SK-N-SH (cell line): ENCODE data around the gene C4orf50. TPM values are rescaled to one million over a fixed set of nuclear protein-coding genes. Genes with fewer than 3 reads are reported as not detected.

ENCODE experiments used
- CTCF ChIA-PET: fragments of 300-600, 350-600 bp; formaldehyde crosslinking; extraction: SDS; loops from one replicate; lab custom pipeline; 2021; lab: Yijun Ruan, JAX
- POLR2A ChIA-PET: fragments of 350-600 bp; sonication (Branson Sonifier 250); formaldehyde crosslinking; extraction: SDS; loops from one replicate; lab custom pipeline; 2020; ENCODE audit warnings: antibody characterized with exemption, inconsistent platforms; lab: Yijun Ruan, JAX
- DNase-seq: peaks from one replicate; pipeline ENCODE4 v3.0.0; 2012
- H2AFZ ChIP-seq: fragments of 200-600 bp; sonication (generic); 2 replicates; pipeline ENCODE4 v1.8.1; 2016; ENCODE audit warnings: antibody characterized with exemption, mild to moderate bottlenecking, low read depth
- H3F3A ChIP-seq: fragments of 200-600 bp; sonication (generic); replicated peaks from 2 replicates; pipeline ENCODE3; 2016; ENCODE audit warnings: antibody characterized with exemption, mild to moderate bottlenecking; ENCODE audit not compliant: insufficient read depth
- H3K27ac ChIP-seq, 2 experiments: fragments of 200-500 bp in 1 of 2; fragments of 200-600 bp in 1 of 2; sonication (Bioruptor generic) in 1 of 2; sonication (generic), shearing (Covaris generic) in 1 of 2; 2 replicates each; pipeline versions ENCODE4 v1.5.1 to v1.6.1; 2014 to 2016; ENCODE audit warnings: low read depth in 2 of 2, inconsistent platforms in 1 of 2, low read length in 1 of 2, mild to moderate bottlenecking in 1 of 2, mixed read lengths in 1 of 2
- H3K27me3 ChIP-seq: fragments of 200-600 bp; sonication (generic), shearing (Covaris generic); 2 replicates; pipeline ENCODE4 v1.6.1; 2016; ENCODE audit warnings: mixed run types; ENCODE audit not compliant: insufficient read depth
- H3K36me3 ChIP-seq, 2 experiments: fragments of 200-500 bp in 1 of 2; fragments of 200-600 bp in 1 of 2; sonication (Bioruptor generic) in 1 of 2; sonication (generic) in 1 of 2; replicated peaks in 1 of 2; 2 replicates each; pipeline versions ENCODE3 to v1.5.1; 2014 to 2016; ENCODE audit warnings: low read length in 1 of 2, mild to moderate bottlenecking in 1 of 2; ENCODE audit not compliant: insufficient read depth in 2 of 2, control insufficient read depth in 1 of 2
- H3K4me1 ChIP-seq, 2 experiments: fragments of 200-500 bp in 1 of 2; fragments of 200-600 bp in 1 of 2; sonication (Bioruptor generic) in 1 of 2; sonication (generic), shearing (Covaris generic) in 1 of 2; 2 replicates each; pipeline versions ENCODE4 v1.5.1 to v1.6.1; 2014 to 2016; ENCODE audit warnings: low read depth in 1 of 2, low read length in 1 of 2, mixed run types in 1 of 2; ENCODE audit not compliant: insufficient read depth in 2 of 2, control insufficient read depth in 1 of 2
- H3K4me2 ChIP-seq: fragments of 200-600 bp; sonication (generic), shearing (Covaris generic); 2 replicates; pipeline ENCODE4 v1.6.1; 2017; ENCODE audit warnings: mixed run types
- H3K4me3 ChIP-seq, 2 experiments: fragments of 200-500 bp in 1 of 2; fragments of 200-600 bp in 1 of 2; sonication (Bioruptor generic) in 1 of 2; sonication (generic), shearing (Covaris generic) in 1 of 2; 2 replicates each; pipeline versions ENCODE4 v1.5.1 to v1.8.1; 2014 to 2016; ENCODE audit warnings: low read depth in 2 of 2, inconsistent platforms in 1 of 2, low read length in 1 of 2, mild to moderate bottlenecking in 1 of 2, mixed read lengths in 1 of 2, moderate library complexity in 1 of 2
- H3K79me2 ChIP-seq: fragments of 200-600 bp; sonication (generic); 2 replicates; pipeline ENCODE4 v1.8.1; 2017; ENCODE audit warnings: mild to moderate bottlenecking; ENCODE audit not compliant: insufficient read depth
- H3K9ac ChIP-seq: fragments of 200-600 bp; sonication (generic); 2 replicates; pipeline ENCODE4 v1.6.1; 2017; ENCODE audit warnings: mixed run types
- H3K9me2 ChIP-seq: fragments of 200-600 bp; sonication (generic); 2 replicates; pipeline ENCODE4 v1.6.1; 2017; ENCODE audit warnings: mixed run types
- H3K9me3 ChIP-seq: fragments of 200-600 bp; sonication (generic); 2 replicates; pipeline ENCODE4 v1.6.1; 2017; ENCODE audit warnings: mixed run types, mild to moderate bottlenecking, moderate library complexity
- H4K20me1 ChIP-seq: fragments of 200-600 bp; sonication (generic); 2 replicates; pipeline ENCODE4 v1.6.1; 2017; ENCODE audit warnings: mild to moderate bottlenecking, mixed run types; ENCODE audit not compliant: insufficient read depth
- CHD2 ChIP-seq: fragments of 150-350 bp; IDR thresholded peaks from 2 replicates; pipeline ENCODE4 v1.6.1; 2018; ENCODE audit warnings: low read length; ENCODE audit not compliant: partially characterized antibody
- ELF1 ChIP-seq: IDR thresholded peaks from 2 replicates; pipeline ENCODE4 v1.4.0; 2012
- EP300 ChIP-seq, 2 experiments: IDR thresholded peaks; 2 replicates each; pipeline versions ENCODE4 v1.4.0 to v1.6.1; 2012; ENCODE audit warnings: borderline replicate concordance in 1 of 2, low read depth in 1 of 2, low read length in 1 of 2
- EZH2phosphoT487 ChIP-seq: fragments of 200-600 bp; sonication (generic); IDR thresholded peaks from 2 replicates; pipeline ENCODE4 v1.6.1; 2017; ENCODE audit warnings: low read depth, mixed run types, mild to moderate bottlenecking, antibody characterized with exemption, moderate library complexity, borderline replicate concordance
- FOSL2 ChIP-seq: IDR thresholded peaks from 2 replicates; pipeline ENCODE4 v1.4.0; 2012; ENCODE audit warnings: low read depth, mild to moderate bottlenecking, moderate library complexity, borderline replicate concordance
- MEF2A ChIP-seq: IDR thresholded peaks from 2 replicates; pipeline ENCODE4 v1.4.0; 2012; ENCODE audit warnings: low read depth, borderline replicate concordance
- MXI1 ChIP-seq: IDR thresholded peaks from 2 replicates; pipeline ENCODE4 v1.6.1; 2012; ENCODE audit warnings: mild to moderate bottlenecking, low read depth, low read length, improper control_type of control experiment
- NRF1 ChIP-seq: IDR thresholded peaks from 2 replicates; pipeline ENCODE4 v1.6.1; 2012; ENCODE audit warnings: low read depth, mild to moderate bottlenecking, low read length
- RXRA ChIP-seq: IDR thresholded peaks from 2 replicates; pipeline ENCODE4 v1.4.0; 2012; ENCODE audit warnings: low read depth, mild to moderate bottlenecking, borderline replicate concordance
- SMC3 ChIP-seq: IDR thresholded peaks from 2 replicates; pipeline ENCODE4 v1.6.1; 2012; ENCODE audit warnings: low read depth, low read length, improper control_type of control experiment
- TAF1 ChIP-seq: IDR thresholded peaks from 2 replicates; pipeline ENCODE4 v1.6.1; 2012; ENCODE audit warnings: low read depth, mild to moderate bottlenecking, low read length, moderate library complexity, borderline replicate concordance
- TCF12 ChIP-seq: IDR thresholded peaks from 2 replicates; pipeline ENCODE4 v1.4.0; 2012
- TEAD4 ChIP-seq: IDR thresholded peaks from 2 replicates; pipeline ENCODE4 v1.4.0; 2012; ENCODE audit warnings: mild to moderate bottlenecking, borderline replicate concordance; ENCODE audit not compliant: insufficient read depth
- YY1 ChIP-seq: IDR thresholded peaks from 2 replicates; pipeline ENCODE4 v1.4.0; 2012; ENCODE audit warnings: low read depth, mild to moderate bottlenecking
- WGBS: methylation state at CpG from one replicate; pipeline ENCODE4 v1.1.6; 2017; ENCODE audit warnings: low lambda C conversion rate; 5-methylcytosine and 5-hydroxymethylcytosine counted together
- polyA plus RNA-seq, 3 experiments: library from polyadenylated mRNA; depleted of rRNA; stranded (reverse); fragments of >200 nt; gene quantifications; 2 replicates each; pipeline ENCODE4 v1.2.3, GENCODE V29; 2012
- TF ChIP-seq, protein P1 (sequence below): fragments of 150-350 bp; IDR thresholded peaks from 2 replicates; pipeline ENCODE4 v1.6.1; 2016; ENCODE audit warnings: mild to moderate bottlenecking, low read depth, low read length
- TF ChIP-seq, protein P2 (sequence below): IDR thresholded peaks from 2 replicates; pipeline ENCODE4 v1.4.0; 2012; ENCODE audit warnings: low read depth, borderline replicate concordance
- TF ChIP-seq, protein P3 (sequence below): IDR thresholded peaks from 2 replicates; pipeline ENCODE4 v1.6.1; 2012; ENCODE audit warnings: mild to moderate bottlenecking, low read depth, low read length, moderate library complexity

The C4orf50 gene
- polyA plus RNA-seq, 1 of the 3 experiments (the other 2 are of a cell fraction) = under 0.01 TPM

DNA sequence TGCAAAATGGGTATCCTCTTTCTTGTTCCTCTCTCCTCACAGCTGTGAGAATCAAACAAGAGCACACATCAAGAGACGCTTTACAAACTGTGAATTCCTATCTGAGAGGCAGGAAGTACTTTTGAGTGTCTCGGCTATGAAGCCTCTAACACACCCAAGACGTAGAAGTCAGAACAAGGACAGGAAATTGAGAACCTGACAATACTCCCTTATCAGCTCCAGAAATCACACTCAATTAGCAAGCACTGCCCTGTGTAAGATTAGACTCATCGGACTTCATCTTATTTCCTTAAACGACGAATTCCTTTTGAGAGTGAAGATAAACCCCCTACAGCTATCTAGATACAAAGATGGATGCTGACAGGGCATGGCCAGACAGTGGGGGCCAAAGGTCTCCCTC lies 74.7 kb downstream of the C4orf50 start:
- H3K4me2 ChIP-seq = no peak overlapping the region
- TF ChIP-seq, protein P1, sequence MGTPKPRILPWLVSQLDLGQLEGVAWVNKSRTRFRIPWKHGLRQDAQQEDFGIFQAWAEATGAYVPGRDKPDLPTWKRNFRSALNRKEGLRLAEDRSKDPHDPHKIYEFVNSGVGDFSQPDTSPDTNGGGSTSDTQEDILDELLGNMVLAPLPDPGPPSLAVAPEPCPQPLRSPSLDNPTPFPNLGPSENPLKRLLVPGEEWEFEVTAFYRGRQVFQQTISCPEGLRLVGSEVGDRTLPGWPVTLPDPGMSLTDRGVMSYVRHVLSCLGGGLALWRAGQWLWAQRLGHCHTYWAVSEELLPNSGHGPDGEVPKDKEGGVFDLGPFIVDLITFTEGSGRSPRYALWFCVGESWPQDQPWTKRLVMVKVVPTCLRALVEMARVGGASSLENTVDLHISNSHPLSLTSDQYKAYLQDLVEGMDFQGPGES = no peak
- TF ChIP-seq YY1 (no peak), EZH2phosphoT487 (no peak), TCF12 (no peak), SMC3 (no peak)
- TF ChIP-seq, protein P2, sequence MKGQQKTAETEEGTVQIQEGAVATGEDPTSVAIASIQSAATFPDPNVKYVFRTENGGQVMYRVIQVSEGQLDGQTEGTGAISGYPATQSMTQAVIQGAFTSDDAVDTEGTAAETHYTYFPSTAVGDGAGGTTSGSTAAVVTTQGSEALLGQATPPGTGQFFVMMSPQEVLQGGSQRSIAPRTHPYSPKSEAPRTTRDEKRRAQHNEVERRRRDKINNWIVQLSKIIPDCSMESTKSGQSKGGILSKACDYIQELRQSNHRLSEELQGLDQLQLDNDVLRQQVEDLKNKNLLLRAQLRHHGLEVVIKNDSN = no peak
- H3K4me3 ChIP-seq = no peak overlapping the region
- ChIA-PET CTCF (interaction anchor here (1.2 kb wide), 1 partner anchor 30 kb away, joined by 3 read pairs; no protein-coding TSS in a partner anchor), POLR2A (no interaction called here)
- no peaks in the 10 kb centered on the region for H4K20me1 ChIP-seq
- no peak overlapping the region for H3K27ac ChIP-seq
- H3K9ac ChIP-seq = no peak overlapping the region
- H3K4me1 ChIP-seq = no peaks in the 10 kb centered on the region; a peak in 1 of 4 replicates
- H3K9me3 ChIP-seq = no peaks in the 10 kb centered on the region
- no peaks in the 10 kb centered on the region for H3K27me3 ChIP-seq
- H2AFZ ChIP-seq = no peak overlapping the region
- no peak for DNase-seq
- no peaks in the 10 kb centered on the region for H3F3A ChIP-seq
- H3K9me2 ChIP-seq = no peaks in the 10 kb centered on the region
- H3K79me2 ChIP-seq = no peaks in the 10 kb centered on the region
- no peaks in the 10 kb centered on the region for H3K36me3 ChIP-seq
- 32% methylated on average over 6 of the region's 6 CpGs for WGBS

DNA sequence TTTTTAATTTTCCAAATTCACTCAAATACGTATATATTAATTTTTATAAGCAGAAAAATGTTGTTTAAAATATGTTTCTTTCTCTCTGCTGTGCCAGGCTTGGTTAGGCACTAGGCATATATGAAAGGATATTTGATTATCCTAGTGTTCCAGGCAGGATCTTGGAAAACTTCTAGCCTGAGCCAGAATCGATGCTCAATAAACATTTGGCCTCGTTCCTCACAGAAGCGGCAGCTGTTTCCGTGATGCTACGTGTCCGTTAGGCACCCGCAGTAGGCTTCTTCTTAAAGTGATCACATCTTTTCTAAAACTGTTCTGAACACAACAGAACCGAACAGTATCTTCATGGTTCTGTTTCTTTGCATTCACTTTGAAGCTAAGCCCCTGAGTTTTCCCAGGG lies 75.3 kb downstream of the C4orf50 start:
- POLR2A ChIA-PET = no interaction called here
- H3F3A ChIP-seq = no peaks in the 10 kb centered on the region
- CTCF ChIA-PET = no interaction called here
- DNase-seq = no peak
- no peaks in the 10 kb centered on the region; a peak in 1 of 4 replicates for H3K4me1 ChIP-seq
- no peaks in the 10 kb centered on the region for H3K79me2 ChIP-seq
- no peak overlapping the region for H3K4me2 ChIP-seq
- no peaks in the 10 kb centered on the region for H4K20me1 ChIP-seq
- TF ChIP-seq TCF12 = no peak
- no peak for TF ChIP-seq NRF1
- no peak for TF ChIP-seq YY1
- TF ChIP-seq MXI1 = no peak
- TF ChIP-seq FOSL2 = no peak
- no peak for TF ChIP-seq CHD2
- no peak for TF ChIP-seq EP300 (IDR thresholded peaks at IDR 0.05; ENCODE audit: borderline replicate concordance in 1 of 2, low read depth in 1 of 2, low read length in 1 of 2)
- no peak for TF ChIP-seq MEF2A
- no peak for TF ChIP-seq TEAD4
- no peak for TF ChIP-seq RXRA
- TF ChIP-seq, protein P2 = no peak
- TF ChIP-seq, protein P3, sequence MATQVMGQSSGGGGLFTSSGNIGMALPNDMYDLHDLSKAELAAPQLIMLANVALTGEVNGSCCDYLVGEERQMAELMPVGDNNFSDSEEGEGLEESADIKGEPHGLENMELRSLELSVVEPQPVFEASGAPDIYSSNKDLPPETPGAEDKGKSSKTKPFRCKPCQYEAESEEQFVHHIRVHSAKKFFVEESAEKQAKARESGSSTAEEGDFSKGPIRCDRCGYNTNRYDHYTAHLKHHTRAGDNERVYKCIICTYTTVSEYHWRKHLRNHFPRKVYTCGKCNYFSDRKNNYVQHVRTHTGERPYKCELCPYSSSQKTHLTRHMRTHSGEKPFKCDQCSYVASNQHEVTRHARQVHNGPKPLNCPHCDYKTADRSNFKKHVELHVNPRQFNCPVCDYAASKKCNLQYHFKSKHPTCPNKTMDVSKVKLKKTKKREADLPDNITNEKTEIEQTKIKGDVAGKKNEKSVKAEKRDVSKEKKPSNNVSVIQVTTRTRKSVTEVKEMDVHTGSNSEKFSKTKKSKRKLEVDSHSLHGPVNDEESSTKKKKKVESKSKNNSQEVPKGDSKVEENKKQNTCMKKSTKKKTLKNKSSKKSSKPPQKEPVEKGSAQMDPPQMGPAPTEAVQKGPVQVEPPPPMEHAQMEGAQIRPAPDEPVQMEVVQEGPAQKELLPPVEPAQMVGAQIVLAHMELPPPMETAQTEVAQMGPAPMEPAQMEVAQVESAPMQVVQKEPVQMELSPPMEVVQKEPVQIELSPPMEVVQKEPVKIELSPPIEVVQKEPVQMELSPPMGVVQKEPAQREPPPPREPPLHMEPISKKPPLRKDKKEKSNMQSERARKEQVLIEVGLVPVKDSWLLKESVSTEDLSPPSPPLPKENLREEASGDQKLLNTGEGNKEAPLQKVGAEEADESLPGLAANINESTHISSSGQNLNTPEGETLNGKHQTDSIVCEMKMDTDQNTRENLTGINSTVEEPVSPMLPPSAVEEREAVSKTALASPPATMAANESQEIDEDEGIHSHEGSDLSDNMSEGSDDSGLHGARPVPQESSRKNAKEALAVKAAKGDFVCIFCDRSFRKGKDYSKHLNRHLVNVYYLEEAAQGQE = no peak
- no peak for TF ChIP-seq ELF1
- no peak for TF ChIP-seq TAF1
- no peaks in the 10 kb centered on the region for H3K9me2 ChIP-seq
- no peak overlapping the region for H3K4me3 ChIP-seq
- H3K27ac ChIP-seq = no peak overlapping the region
- H3K36me3 ChIP-seq = no peaks in the 10 kb centered on the region
- no peak overlapping the region for H2AFZ ChIP-seq
- H3K27me3 ChIP-seq = no peaks in the 10 kb centered on the region
- no peaks in the 10 kb centered on the region for H3K9me3 ChIP-seq
- H3K9ac ChIP-seq = no peak overlapping the region
- WGBS = 40% methylated on average over 9 of the region's 9 CpGs
